Thoracic aorta (tissue), 2 donors: ENCODE data around the gene PNO1. TPM values are rescaled to one million over a fixed set of nuclear protein-coding genes. Genes with fewer than 3 reads are reported as not detected.
A peak's percentile ranks its signal among the peaks of the same experiment; 100 is the strongest.

Experiments
- ATAC-seq: fragments of 150-250 bp; one replicate; pipeline ENCODE4 v1.8.0; 2017; ENCODE audit warnings: low read depth; ENCODE audit not compliant: insufficient number of reproducible peaks, low FRiP score
- DNase-seq: peaks from one replicate; pipeline ENCODE4 v3.0.0-alpha.2; 2020; ENCODE audit warnings: low spot score
- H3K27ac ChIP-seq, 2 donors: fragments of 200-600 bp; sonication (generic); 1 replicate in 1 of 2; 2 replicates in 1 of 2; pipeline ENCODE4 v1.5.1; 2016; ENCODE audit warnings: mild to moderate bottlenecking in 2 of 2, moderate library complexity in 2 of 2
- H3K27me3 ChIP-seq: fragments of 200-600 bp; sonication (generic); replicated peaks from 2 replicates; pipeline ENCODE4 v1.6.0; 2016; ENCODE audit warnings: mild to moderate bottlenecking; ENCODE audit not compliant: insufficient read depth
- H3K36me3 ChIP-seq: fragments of 200-600 bp; sonication (generic); one replicate; pipeline ENCODE4 v1.5.1; 2016
- H3K4me1 ChIP-seq, 2 donors: fragments of 200-600 bp; sonication (generic); 1 replicate in 1 of 2; 2 replicates in 1 of 2; pipeline versions ENCODE4 v1.5.1 to v1.6.0; 2016; ENCODE audit warnings: low read depth in 2 of 2, mild to moderate bottlenecking in 1 of 2; ENCODE audit not compliant: control insufficient read depth in 1 of 2
- H3K4me3 ChIP-seq: fragments of 200-600 bp; sonication (generic); 2 replicates; pipeline ENCODE4 v1.5.1; 2016; ENCODE audit warnings: mild to moderate bottlenecking
- H3K9me3 ChIP-seq: fragments of 200-600 bp; sonication (generic); 2 replicates; pipeline ENCODE4 v1.5.1; 2016
- CTCF ChIP-seq: fragments of 200-600 bp; sonication (generic); IDR thresholded peaks from one replicate; pipeline ENCODE4 v1.5.1; 2019; ENCODE audit warnings: antibody characterized with exemption
- total RNA-seq, 2 donors: library from RNA; depleted of rRNA; stranded (reverse); fragments of >200 nt; gene quantifications; one replicate each; pipeline versions ENCODE4 v1.1.0 to v1.2.3, GENCODE V29; 2016

Gene PNO1
- total RNA-seq, 2 donors from 2014 or later = 8.3 to 27.7 TPM

GRCh38 chr2:68193787-68194372 lies 36.2 kb downstream of the PNO1 start:
- H3K4me3 ChIP-seq = no peak overlapping the region
- no peak for DNase-seq
- no peaks in the 10 kb centered on the region for H3K27me3 ChIP-seq
- no peak overlapping the region for H3K27ac ChIP-seq
- H3K9me3 ChIP-seq = no peaks in the 10 kb centered on the region
- no peaks in the 10 kb centered on the region for H3K36me3 ChIP-seq
- no peak for TF ChIP-seq CTCF
- peaks cover 36 to 37% of the 10 kb centered on the region in 2 donors for H3K4me1 ChIP-seq
- no peak for ATAC-seq

GRCh38 chr2:68195096-68195495 lies 37.4 kb downstream of the PNO1 start:
- no peak overlapping the region for H3K27ac ChIP-seq
- peaks cover 37 to 39% of the 10 kb centered on the region in 2 donors for H3K4me1 ChIP-seq
- no peaks in the 10 kb centered on the region for H3K27me3 ChIP-seq
- TF ChIP-seq CTCF = no peak
- no peak overlapping the region for H3K4me3 ChIP-seq
- DNase-seq (no peak), ATAC-seq (no peak)
- H3K36me3 ChIP-seq = no peaks in the 10 kb centered on the region
- H3K9me3 ChIP-seq = no peaks in the 10 kb centered on the region

- Histone ChIP-seq H3K9me3 (no peaks in the 10 kb centered on the region), H3K27ac (no peak overlapping the region), H3K27me3 (no peaks in the 10 kb centered on the region), H3K36me3 (no peaks in the 10 kb centered on the region), H3K4me3 (no peak overlapping the region), H3K4me1 (peaks cover 37 to 43% of the 10 kb centered on the region in 2 donors)
- peak; percentile 76 for TF ChIP-seq CTCF
- DNase-seq = no peak
- no peak for ATAC-seq
Observed at GRCh38 chr2:68196120-68196716, 38.5 kb downstream of the PNO1 start.

GRCh38 chr2:68200157-68200787 lies 42.6 kb downstream of the PNO1 start:
- H3K27ac ChIP-seq = no peak overlapping the region
- H3K9me3 ChIP-seq = no peaks in the 10 kb centered on the region
- ATAC-seq (no peak), DNase-seq (no peak)
- no peaks in the 10 kb centered on the region for H3K36me3 ChIP-seq
- no peaks in the 10 kb centered on the region for H3K27me3 ChIP-seq
- peaks cover 17 to 30% of the 10 kb centered on the region in 2 donors for H3K4me1 ChIP-seq
- TF ChIP-seq CTCF = no peak
- H3K4me3 ChIP-seq = no peak overlapping the region

- peaks cover 20 to 26% of the 10 kb centered on the region in 2 donors for H3K4me1 ChIP-seq
- H3K36me3 ChIP-seq = no peaks in the 10 kb centered on the region
- ATAC-seq = no peak
- no peak overlapping the region for H3K27ac ChIP-seq
- DNase-seq = no peak
- H3K27me3 ChIP-seq = no peaks in the 10 kb centered on the region
- no peak for TF ChIP-seq CTCF
- H3K9me3 ChIP-seq = no peaks in the 10 kb centered on the region
- H3K4me3 ChIP-seq = no peak overlapping the region
Observed at GRCh38 chr2:68203587-68203986, 45.9 kb downstream of the PNO1 start.
